Measurements from ENCODE around the gene NEK5. TPM values are rescaled to one million over a fixed set of nuclear protein-coding genes. Genes with fewer than 3 reads are reported as not detected.

Gene NEK5
- total RNA-seq, 2 donors from 2014 or later: 0.33 to 0.78 TPM

- TF ChIP-seq POLR2A (IDR thresholded peaks at IDR 0.05) (no peak), CTCF (IDR thresholded peaks at IDR 0.05) (no peak)
- ATAC-seq: no peak
- no peaks in the 10 kb centered on the region for H3K27me3 ChIP-seq
- no peak overlapping the region for H3K4me3 ChIP-seq
- H3K27ac ChIP-seq: no peak overlapping the region
- peaks cover 18% of the 10 kb centered on the region for H3K4me1 ChIP-seq
- no peak for DNase-seq
- no peaks in the 10 kb centered on the region for H3K36me3 ChIP-seq (replicated peaks in 1 of 2; ENCODE audit: insufficient read depth in 1 of 2, low read depth in 2 of 2)
- WGBS, 2 donors: 65 to 66% methylated on average over 3 of the region's 3 CpGs
- H3K9me3 ChIP-seq: no peaks in the 10 kb centered on the region
- intact Hi-C loops (cut with DNase I): no loop called here
These were observed 32.3 kb upstream of the NEK5 start for GRCh38 chr13:52161181-52161646.

- intact Hi-C loops (cut with DNase I): no loop called here
- ATAC-seq (no peak), DNase-seq (no peak)
- H3K27ac ChIP-seq: no peak overlapping the region
- TF ChIP-seq CTCF (IDR thresholded peaks at IDR 0.05): no peak
- TF ChIP-seq POLR2A (IDR thresholded peaks at IDR 0.05): no peak
- no peak overlapping the region for H3K4me3 ChIP-seq
- H3K4me1 ChIP-seq: peaks cover 18% of the 10 kb centered on the region
- H3K27me3 ChIP-seq: no peaks in the 10 kb centered on the region
- 80 to 95% methylated on average over 6 of the region's 6 CpGs for WGBS, 2 donors
- no peaks in the 10 kb centered on the region for H3K9me3 ChIP-seq
- H3K36me3 ChIP-seq (replicated peaks in 1 of 2; ENCODE audit: insufficient read depth in 1 of 2, low read depth in 2 of 2): no peaks in the 10 kb centered on the region
These were observed 31.6 kb upstream of the NEK5 start for GRCh38 chr13:52160506-52160905.

- ATAC-seq (no peak), DNase-seq (no peak)
- no peaks in the 10 kb centered on the region for H3K36me3 ChIP-seq (replicated peaks in 1 of 2; ENCODE audit: insufficient read depth in 1 of 2, low read depth in 2 of 2)
- H3K4me3 ChIP-seq: no peak overlapping the region
- no peaks in the 10 kb centered on the region for H3K9me3 ChIP-seq
- TF ChIP-seq CTCF (IDR thresholded peaks at IDR 0.05) (no peak), POLR2A (IDR thresholded peaks at IDR 0.05) (no peak)
- peaks cover 18% of the 10 kb centered on the region for H3K4me1 ChIP-seq
- no peaks in the 10 kb centered on the region for H3K27me3 ChIP-seq
- intact Hi-C loops (cut with DNase I): no loop called here
- no peak overlapping the region for H3K27ac ChIP-seq
- 89 to 95% methylated on average over 6 of the region's 6 CpGs for WGBS, 2 donors
These were observed 31.2 kb upstream of the NEK5 start for GRCh38 chr13:52160053-52160452.

DNA sequence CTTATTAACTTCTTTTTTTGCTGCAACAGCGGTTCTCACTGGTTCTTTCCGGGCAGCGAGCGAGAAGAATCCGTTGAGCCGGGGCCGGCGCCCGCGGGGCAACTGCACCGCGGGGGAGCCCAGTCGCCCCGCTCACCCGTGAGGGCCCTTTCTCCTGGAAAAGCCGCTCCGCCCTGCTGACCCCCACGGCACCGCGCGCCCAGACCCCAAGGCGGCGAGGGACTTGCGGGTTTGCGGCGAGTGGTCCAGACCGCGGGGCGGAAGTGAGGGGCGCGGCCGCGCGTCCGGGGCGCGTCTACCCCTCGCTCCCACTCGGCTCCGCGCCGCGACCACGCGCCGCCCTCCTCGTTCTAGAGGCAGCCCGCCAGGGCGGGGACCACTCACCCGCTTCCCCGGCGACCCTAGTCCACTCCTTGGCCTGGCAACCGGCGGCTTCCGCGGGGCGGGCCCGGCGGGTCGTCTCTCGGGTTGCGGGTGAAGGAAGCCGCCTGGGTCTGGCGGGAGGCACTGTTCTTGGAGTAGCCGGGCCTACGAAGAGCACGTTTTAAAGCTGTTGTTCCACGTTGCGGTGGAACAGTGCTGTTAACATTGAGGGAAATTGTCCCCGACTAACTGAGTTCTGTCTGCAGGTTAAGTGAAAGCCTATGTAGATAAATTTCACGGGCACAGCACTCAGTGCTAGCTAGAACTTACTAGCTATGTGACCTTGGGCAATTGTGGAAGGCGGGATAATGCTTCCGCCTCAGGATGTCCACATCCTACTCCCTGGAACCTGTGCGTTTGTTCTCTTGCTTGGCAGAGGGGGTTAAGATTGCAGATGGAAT lies 30.5 kb upstream of the NEK5 start, which contains the start of gene NEK3:
Gene NEK3, minus strand, starts transcription at position 439 of the 824 bp plus-strand sequence. CDS start 3,406 bp downstream, outside the sequence.
- intact Hi-C loops (cut with DNase I): no loop called here

More for the DNA sequence above, 30.5 kb upstream of the NEK5 start, which contains the start of gene NEK3:
- ATAC-seq (peak; percentile 89), DNase-seq (peak; percentile 65 to 73 (median 70))
- Histone ChIP-seq H3K27ac (peak within 1 kb of the TSS; percentile 30 to 72 (median 60)), H3K4me1 (peaks cover 18% of the 10 kb centered on the region), H3K36me3 (replicated peaks in 1 of 2; ENCODE audit: insufficient read depth in 1 of 2, low read depth in 2 of 2) (no peaks in the 10 kb centered on the region), H3K9me3 (no peaks in the 10 kb centered on the region), H3K27me3 (no peaks in the 10 kb centered on the region), H3K4me3 (peak within 1 kb of the TSS; percentile 84 to 86)
- TF ChIP-seq POLR2A (IDR thresholded peaks at IDR 0.05): peak in 2 of 3 donors; percentile 26 to 37
- peak in 1 of 7 experiments; percentile 7 for TF ChIP-seq CTCF (IDR thresholded peaks at IDR 0.05)
- WGBS, 2 donors: 1 to 4% methylated on average over 14 to 74 of the region's 74 CpGs

All from body of pancreas (tissue), 4 donors.